Effector memory CD4-positive, alpha-beta T cell (primary cell): ENCODE data around the gene MAT1A.

Source experiments
- DNase-seq, 3 donors: peaks; one replicate each; pipeline ENCODE4 v3.0.0-alpha.2; 2020
- H3K27ac ChIP-seq: 2 replicates; pipeline ENCODE4 v1.7.0; 2013; ENCODE audit warnings: mild to moderate bottlenecking, low read length, moderate library complexity; ENCODE audit not compliant: insufficient read depth, poor library complexity, severe bottlenecking
- H3K27me3 ChIP-seq: replicated peaks from 2 replicates; pipeline ENCODE4 v1.7.0; 2013; ENCODE audit warnings: mild to moderate bottlenecking, low read length; ENCODE audit not compliant: insufficient read depth, control insufficient read depth, poor library complexity, severe bottlenecking
- H3K36me3 ChIP-seq: 2 replicates; pipeline ENCODE4 v1.7.0; 2013; ENCODE audit warnings: mild to moderate bottlenecking, low read length, moderate library complexity; ENCODE audit not compliant: control insufficient read depth, insufficient read depth
- H3K4me1 ChIP-seq: 2 replicates; pipeline ENCODE4 v1.7.0; 2013; ENCODE audit warnings: low read length, mild to moderate bottlenecking; ENCODE audit not compliant: control insufficient read depth, insufficient read depth, poor library complexity, severe bottlenecking
- H3K4me3 ChIP-seq: 2 replicates; pipeline ENCODE4 v1.7.0; 2013; ENCODE audit warnings: low read length, low read depth, mild to moderate bottlenecking; ENCODE audit not compliant: insufficient read depth, poor library complexity, severe bottlenecking
- H3K9me3 ChIP-seq: 2 replicates; pipeline ENCODE4 v1.7.0; 2013; ENCODE audit warnings: mild to moderate bottlenecking, low read length, moderate library complexity; ENCODE audit not compliant: control insufficient read depth

The MAT1A gene

GRCh38 chr10:80283536-80284199 lies 5.8 kb downstream of the MAT1A start:
- Histone ChIP-seq H3K27me3 (no peaks in the 10 kb centered on the region), H3K9me3 (no peaks in the 10 kb centered on the region)

GRCh38 chr10:80283119-80283518 lies 6.3 kb downstream of the MAT1A start:
- no peak for DNase-seq
- no peaks in the 10 kb centered on the region for H3K27me3 ChIP-seq
- H3K9me3 ChIP-seq, result no peaks in the 10 kb centered on the region
- H3K36me3 ChIP-seq, result no peaks in the 10 kb centered on the region
- no peak overlapping the region for H3K27ac ChIP-seq
- H3K4me3 ChIP-seq, result no peak overlapping the region
- H3K4me1 ChIP-seq, result no peaks in the 10 kb centered on the region

More at GRCh38 chr10:80283536-80284199, 5.8 kb downstream of the MAT1A start:
- no peaks in the 10 kb centered on the region for H3K4me1 ChIP-seq
- no peak overlapping the region for H3K27ac ChIP-seq
- no peak for DNase-seq
- H3K36me3 ChIP-seq, result no peaks in the 10 kb centered on the region
- no peak overlapping the region for H3K4me3 ChIP-seq

GRCh38 chr10:80281784-80282765 lies 7.4 kb downstream of the MAT1A start:
- H3K4me1 ChIP-seq, result no peaks in the 10 kb centered on the region
- H3K4me3 ChIP-seq, result no peak overlapping the region
- DNase-seq, result no peak

GRCh38 chr10:80281292-80281691 lies 8.2 kb downstream of the MAT1A start:
- no peak overlapping the region for H3K4me3 ChIP-seq
- DNase-seq, result no peak
- no peaks in the 10 kb centered on the region for H3K27me3 ChIP-seq
- no peaks in the 10 kb centered on the region for H3K9me3 ChIP-seq
- no peaks in the 10 kb centered on the region for H3K36me3 ChIP-seq
- H3K27ac ChIP-seq, result no peak overlapping the region
- no peaks in the 10 kb centered on the region for H3K4me1 ChIP-seq

More at GRCh38 chr10:80281784-80282765, 7.4 kb downstream of the MAT1A start:
- Histone ChIP-seq H3K27me3 (no peaks in the 10 kb centered on the region), H3K36me3 (no peaks in the 10 kb centered on the region), H3K27ac (no peak overlapping the region), H3K9me3 (no peaks in the 10 kb centered on the region)

GRCh38 chr10:80280071-80280800 lies 9.2 kb downstream of the MAT1A start:
- no peaks in the 10 kb centered on the region for H3K4me1 ChIP-seq
- no peaks in the 10 kb centered on the region for H3K27me3 ChIP-seq
- DNase-seq, result no peak
- no peaks in the 10 kb centered on the region for H3K36me3 ChIP-seq
- H3K27ac ChIP-seq, result no peak overlapping the region
- H3K9me3 ChIP-seq, result no peaks in the 10 kb centered on the region
- no peak overlapping the region for H3K4me3 ChIP-seq

- H3K27me3 ChIP-seq, result no peaks in the 10 kb centered on the region
- no peaks in the 10 kb centered on the region for H3K4me1 ChIP-seq
- DNase-seq, result no peak
- H3K4me3 ChIP-seq, result no peak overlapping the region
- no peaks in the 10 kb centered on the region for H3K9me3 ChIP-seq
- no peaks in the 10 kb centered on the region for H3K36me3 ChIP-seq
- no peak overlapping the region for H3K27ac ChIP-seq
These were observed 10.3 kb downstream of the MAT1A start for GRCh38 chr10:80279146-80279545.

- no peak overlapping the region for H3K27ac ChIP-seq
- no peaks in the 10 kb centered on the region for H3K9me3 ChIP-seq
- H3K27me3 ChIP-seq, result no peaks in the 10 kb centered on the region
- no peaks in the 10 kb centered on the region for H3K36me3 ChIP-seq
- no peak for DNase-seq
- no peak overlapping the region for H3K4me3 ChIP-seq
- no peaks in the 10 kb centered on the region for H3K4me1 ChIP-seq
These were observed 11.0 kb downstream of the MAT1A start for GRCh38 chr10:80278480-80278879.

GRCh38 chr10:80277567-80278250 lies 11.7 kb downstream of the MAT1A start:
- Histone ChIP-seq H3K9me3 (no peaks in the 10 kb centered on the region), H3K27me3 (no peaks in the 10 kb centered on the region), H3K27ac (no peak overlapping the region), H3K4me1 (no peaks in the 10 kb centered on the region), H3K36me3 (no peaks in the 10 kb centered on the region), H3K4me3 (no peak overlapping the region)
- no peak for DNase-seq

GRCh38 chr10:80277016-80277415 lies 12.4 kb downstream of the MAT1A start:
- DNase-seq, result no peak
- Histone ChIP-seq H3K4me1 (no peaks in the 10 kb centered on the region), H3K27me3 (no peaks in the 10 kb centered on the region)

More at GRCh38 chr10:80277016-80277415, 12.4 kb downstream of the MAT1A start:
- Histone ChIP-seq H3K36me3 (no peaks in the 10 kb centered on the region), H3K4me3 (no peak overlapping the region), H3K27ac (no peak overlapping the region), H3K9me3 (no peaks in the 10 kb centered on the region)
